Measurements from ENCODE around the gene MACROD1.

The MACROD1 gene

GRCh38 chr11:64136765-64137441 lies 29.0 kb downstream of the MACROD1 start:
- in situ Hi-C loops (cut with HindIII; ENCODE audit: low pct_ligation_motif_present, low pct_unique_long_range_greater_than_20kb, low sequenced_read_pairs), result no loop called here
- DNase-seq, result no peak

GRCh38 chr11:64135711-64136110 lies 30.2 kb downstream of the MACROD1 start:
- no peak for DNase-seq
- in situ Hi-C loops (cut with HindIII; ENCODE audit: low pct_ligation_motif_present, low pct_unique_long_range_greater_than_20kb, low sequenced_read_pairs), result no loop called here

GRCh38 chr11:64134963-64135362 lies 30.9 kb downstream of the MACROD1 start:
- in situ Hi-C loops (cut with HindIII; ENCODE audit: low pct_ligation_motif_present, low pct_unique_long_range_greater_than_20kb, low sequenced_read_pairs), result no loop called here
- DNase-seq, result no peak

GRCh38 chr11:64132982-64133705 lies 32.8 kb downstream of the MACROD1 start:
- DNase-seq, result no peak
- in situ Hi-C loops (cut with HindIII; ENCODE audit: low pct_ligation_motif_present, low pct_unique_long_range_greater_than_20kb, low sequenced_read_pairs), result no loop called here

GRCh38 chr11:64132191-64132771 lies 33.6 kb downstream of the MACROD1 start:
- in situ Hi-C loops (cut with HindIII; ENCODE audit: low pct_ligation_motif_present, low pct_unique_long_range_greater_than_20kb, low sequenced_read_pairs), result no loop called here
- DNase-seq, result no peak

- in situ Hi-C loops (cut with HindIII; ENCODE audit: low pct_ligation_motif_present, low pct_unique_long_range_greater_than_20kb, low sequenced_read_pairs), result no loop called here
- DNase-seq, result no peak
Measured at GRCh38 chr11:64131683-64132190, 34.2 kb downstream of the MACROD1 start.

GRCh38 chr11:64130618-64131017 lies 35.3 kb downstream of the MACROD1 start:
- DNase-seq, result no peak
- in situ Hi-C loops (cut with HindIII; ENCODE audit: low pct_ligation_motif_present, low pct_unique_long_range_greater_than_20kb, low sequenced_read_pairs), result no loop called here

- in situ Hi-C loops (cut with HindIII; ENCODE audit: low pct_ligation_motif_present, low pct_unique_long_range_greater_than_20kb, low sequenced_read_pairs), result no loop called here
- DNase-seq, result no peak
Measured at GRCh38 chr11:64129403-64129802, 36.5 kb downstream of the MACROD1 start.

GRCh38 chr11:64128255-64129006 lies 37.5 kb downstream of the MACROD1 start:
- in situ Hi-C loops (cut with HindIII; ENCODE audit: low pct_ligation_motif_present, low pct_unique_long_range_greater_than_20kb, low sequenced_read_pairs), result no loop called here
- DNase-seq, result no peak

GRCh38 chr11:64127267-64128072 lies 38.4 kb downstream of the MACROD1 start:
- no peak for DNase-seq
- in situ Hi-C loops (cut with HindIII; ENCODE audit: low pct_ligation_motif_present, low pct_unique_long_range_greater_than_20kb, low sequenced_read_pairs), result no loop called here

- in situ Hi-C loops (cut with HindIII; ENCODE audit: low pct_ligation_motif_present, low pct_unique_long_range_greater_than_20kb, low sequenced_read_pairs), result no loop called here
Measured at GRCh38 chr11:64126796-64127195, 39.1 kb downstream of the MACROD1 start.

GRCh38 chr11:64126371-64126770 lies 39.5 kb downstream of the MACROD1 start:
- DNase-seq, result no peak
- in situ Hi-C loops (cut with HindIII; ENCODE audit: low pct_ligation_motif_present, low pct_unique_long_range_greater_than_20kb, low sequenced_read_pairs), result no loop called here

More at GRCh38 chr11:64126796-64127195, 39.1 kb downstream of the MACROD1 start:
- no peak for DNase-seq

- in situ Hi-C loops (cut with HindIII; ENCODE audit: low pct_ligation_motif_present, low pct_unique_long_range_greater_than_20kb, low sequenced_read_pairs), result no loop called here
- no peak for DNase-seq
Measured at GRCh38 chr11:64125676-64126075, 40.2 kb downstream of the MACROD1 start.

- in situ Hi-C loops (cut with HindIII; ENCODE audit: low pct_ligation_motif_present, low pct_unique_long_range_greater_than_20kb, low sequenced_read_pairs), result no loop called here
- DNase-seq, result no peak
Measured at GRCh38 chr11:64124147-64124546, 41.8 kb downstream of the MACROD1 start.

GRCh38 chr11:64123679-64124078 lies 42.2 kb downstream of the MACROD1 start:
- DNase-seq, result no peak
- in situ Hi-C loops (cut with HindIII; ENCODE audit: low pct_ligation_motif_present, low pct_unique_long_range_greater_than_20kb, low sequenced_read_pairs), result no loop called here

- in situ Hi-C loops (cut with HindIII; ENCODE audit: low pct_ligation_motif_present, low pct_unique_long_range_greater_than_20kb, low sequenced_read_pairs), result no loop called here
- no peak for DNase-seq
Measured at GRCh38 chr11:64122411-64123410, 43.2 kb downstream of the MACROD1 start.

All from ACHN (cell line).